ENCODE results near the gene WBP2. TPM values are rescaled to one million over a fixed set of nuclear protein-coding genes. Genes with fewer than 3 reads are reported as not detected.

The WBP2 gene
- total and polyA plus RNA-seq, 2 of the 13 experiments (the other 11 are each of a cell fraction or from before 2014, with no cell fraction given): 29.2 to 29.5 TPM

DNA sequence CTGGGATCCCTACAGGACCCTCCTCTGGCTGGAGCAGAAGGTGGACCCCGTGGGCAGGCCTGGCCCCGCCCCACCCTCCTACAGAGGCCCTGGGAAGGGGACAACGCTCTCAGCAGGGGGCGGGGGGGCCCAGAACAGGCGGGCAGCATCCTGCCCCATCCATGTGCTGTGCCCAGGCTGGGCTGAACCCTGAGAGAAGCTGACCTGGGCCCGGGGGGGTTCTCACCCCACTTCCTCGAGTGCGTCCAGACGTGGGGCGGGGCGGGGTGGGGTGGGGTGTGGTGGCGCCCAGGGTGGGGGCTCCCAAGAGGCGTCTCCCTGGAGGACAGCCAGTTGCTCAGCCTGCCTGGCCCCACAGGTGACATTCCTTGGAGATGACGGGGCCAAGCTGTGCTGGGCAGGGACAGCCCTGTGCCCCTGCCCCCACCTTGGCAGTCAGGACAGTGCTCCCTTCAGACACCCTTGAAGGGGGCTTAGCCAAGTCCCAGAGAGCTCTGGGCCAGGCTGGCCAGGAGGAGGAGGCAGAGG is 10.5 kb downstream of the WBP2 start (continued):
- TF ChIP-seq ZNF788 (CRISPR knock-in tag; IDR thresholded peaks at IDR 0.05; ENCODE audit: borderline replicate concordance) (no peak; the same call in 1 of the 2 replicates), ZFYVE20 (CRISPR knock-in tag; IDR thresholded peaks at IDR 0.05; ENCODE audit: borderline replicate concordance, low read depth) (no peak), TEAD3 (CRISPR knock-in tag; optimal IDR thresholded peaks at IDR 0.05; ENCODE audit: borderline replicate concordance) (peak; percentile 73), ELF3 (CRISPR knock-in tag; IDR thresholded peaks at IDR 0.05) (peak; percentile 14; the same call in 1 of the 2 replicates), IKZF1 (IDR thresholded peaks at IDR 0.05) (no peak), IRX3 (CRISPR knock-in tag; IDR thresholded peaks at IDR 0.05; ENCODE audit: borderline replicate concordance, low read depth) (no peak), SMYD3 (CRISPR knock-in tag; IDR thresholded peaks at IDR 0.05) (no peak), ZNF350 (CRISPR knock-in tag; IDR thresholded peaks at IDR 0.05; ENCODE audit: borderline replicate concordance, low read depth) (no peak), KDM4B (CRISPR knock-in tag; IDR thresholded peaks at IDR 0.05) (0 out of 2 replicates have a peak, but pooled peaks have one; percentile 17), PATZ1 (CRISPR knock-in tag; IDR thresholded peaks at IDR 0.05) (peak; percentile 90), NR2F1 (CRISPR knock-in tag; IDR thresholded peaks at IDR 0.05) (no peak), HDAC6 (IDR thresholded peaks at IDR 0.05; ENCODE audit: low read depth, low read length) (no peak), KDM2A (CRISPR knock-in tag; IDR thresholded peaks at IDR 0.05; ENCODE audit: borderline replicate concordance, low read depth) (no peak), MTA3 (CRISPR knock-in tag; IDR thresholded peaks at IDR 0.05) (no peak), ZNF280D (CRISPR knock-in tag; IDR thresholded peaks at IDR 0.05) (no peak), ZNF343 (CRISPR knock-in tag; IDR thresholded peaks at IDR 0.05) (0 out of 2 replicates have a peak, but pooled peaks have one; percentile 13), GZF1 (CRISPR knock-in tag; IDR thresholded peaks at IDR 0.05) (no peak), FOXP1 (IDR thresholded peaks at IDR 0.05) (no peak), FOXP1 (CRISPR knock-in tag; IDR thresholded peaks at IDR 0.05) (no peak), JUND (CRISPR knock-in tag; IDR thresholded peaks at IDR 0.05) (0 out of 2 replicates have a peak, but pooled peaks have one; percentile 5), SPEN (CRISPR knock-in tag; IDR thresholded peaks at IDR 0.05; ENCODE audit: low read depth) (no peak), MEIS2 (CRISPR knock-in tag; IDR thresholded peaks at IDR 0.05) (0 out of 2 replicates have a peak, but pooled peaks have one; percentile 15), MAZ (IDR thresholded peaks at IDR 0.05; ENCODE audit: borderline replicate concordance, low read depth, low read length) (peak; percentile 10; the same call in 1 of the 2 replicates), MAZ (CRISPR knock-in tag; IDR thresholded peaks at IDR 0.05; ENCODE audit: low read depth) (peak; percentile 17; the same call in 1 of the 2 replicates), SALL2 (CRISPR knock-in tag; IDR thresholded peaks at IDR 0.05) (no peak)
- TF ChIP-seq, protein P1, sequence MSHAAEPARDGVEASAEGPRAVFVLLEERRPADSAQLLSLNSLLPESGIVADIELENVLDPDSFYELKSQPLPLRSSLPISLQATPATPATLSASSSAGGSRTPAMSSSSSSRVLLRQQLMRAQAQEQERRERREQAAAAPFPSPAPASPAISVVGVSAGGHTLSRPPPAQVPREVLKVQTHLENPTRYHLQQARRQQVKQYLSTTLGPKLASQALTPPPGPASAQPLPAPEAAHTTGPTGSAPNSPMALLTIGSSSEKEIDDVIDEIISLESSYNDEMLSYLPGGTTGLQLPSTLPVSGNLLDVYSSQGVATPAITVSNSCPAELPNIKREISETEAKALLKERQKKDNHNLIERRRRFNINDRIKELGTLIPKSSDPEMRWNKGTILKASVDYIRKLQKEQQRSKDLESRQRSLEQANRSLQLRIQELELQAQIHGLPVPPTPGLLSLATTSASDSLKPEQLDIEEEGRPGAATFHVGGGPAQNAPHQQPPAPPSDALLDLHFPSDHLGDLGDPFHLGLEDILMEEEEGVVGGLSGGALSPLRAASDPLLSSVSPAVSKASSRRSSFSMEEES (CRISPR knock-in tag; IDR thresholded peaks at IDR 0.05): no peak

Data from HepG2 (cell line).